Spleen (tissue), 7 donors: ENCODE results near the gene DAB1.

ENCODE experiments used
- CTCF ChIP-seq, 11 experiments: fragments of 200-600 bp in 7 of 11; fragments of 450-650 bp in 4 of 11; sonication (generic) in 4 of 11; IDR thresholded peaks in 8 of 11; conservative IDR thresholded peaks in 3 of 11; 1 replicate in 7 of 11; 2 replicates in 4 of 11; pipeline versions ENCODE4 v1.4.0 to v1.8.0; 2016 to 2021; ENCODE audit warnings: antibody characterized with exemption in 11 of 11, inconsistent platforms in 4 of 11, mild to moderate bottlenecking in 1 of 11
- POLR2A ChIP-seq, 3 donors: fragments of 450-650 bp; IDR thresholded peaks; one replicate each; pipeline ENCODE4 v1.5.1; 2017; ENCODE audit warnings: antibody characterized with exemption in 3 of 3, mild to moderate bottlenecking in 1 of 3
- POLR2AphosphoS5 ChIP-seq, 3 donors: sonication (generic); formaldehyde crosslinking; IDR thresholded peaks; one replicate each; pipeline ENCODE4 v1.5.1; 2017; ENCODE audit warnings: antibody characterized with exemption in 3 of 3
- donor health status: DM: no; HTN: no; CAD: no; lungs with moderate emphysema.
- donor health status: DM: no; HTN: no; CAD: no.
- donor health status: DM: no; HTN: no; CAD: no.

GRCh38 chr1:57124768-57125446, 299.0 kb downstream of the DAB1 start:
- TF ChIP-seq CTCF (IDR thresholded peaks at IDR 0.05 in 8 of 11, conservative IDR thresholded peaks at IDR 0.05 in 3 of 11), result no peak
- no peak for TF ChIP-seq POLR2A (IDR thresholded peaks at IDR 0.05)
- TF ChIP-seq POLR2AphosphoS5 (IDR thresholded peaks at IDR 0.05), result no peak
